ENCODE results near the gene DNAJC5. TPM values are rescaled to one million over a fixed set of nuclear protein-coding genes. Genes with fewer than 3 reads are reported as not detected.

The DNAJC5 gene
- total and polyA plus RNA-seq, 9 of the 15 experiments (the other 6 are each of a cell fraction or from before 2014, with no cell fraction given) = 0.95 to 42.8 (median 23.4) TPM

DNA sequence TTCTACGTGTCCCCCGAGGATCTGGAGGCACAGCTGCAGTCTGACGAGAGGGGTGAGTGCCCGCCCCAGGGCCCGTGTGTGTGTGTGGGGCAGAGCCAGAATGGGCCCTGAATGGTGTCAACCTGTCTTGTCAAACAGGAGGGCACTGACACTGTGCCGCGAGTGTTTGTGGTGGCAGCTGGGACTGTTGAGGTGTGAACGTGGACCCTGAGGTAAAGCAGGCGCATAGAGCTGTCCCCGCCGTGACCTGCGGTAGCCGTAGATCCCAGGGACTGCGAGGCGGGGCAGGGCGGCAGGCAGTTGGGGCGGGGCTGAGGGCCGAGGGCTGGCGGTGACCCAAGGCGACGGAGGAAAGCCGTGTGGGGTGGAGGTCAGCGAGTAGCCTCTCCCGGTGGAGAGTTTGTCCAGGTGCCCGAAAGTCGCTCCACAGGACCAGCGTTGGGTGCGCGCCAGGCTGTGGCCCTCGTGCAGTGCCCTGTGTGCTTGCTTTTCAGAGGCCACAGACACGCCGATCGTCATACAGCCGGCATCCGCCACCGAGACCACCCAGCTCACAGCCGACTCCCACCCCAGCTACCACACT, 36.1 kb downstream of the DNAJC5 start:
- no peak for FAIRE-seq
- intact Hi-C loops (cut with micrococcal nuclease) (no loop called here), in situ Hi-C loops (cut with MboI) (no loop called here)
- Histone ChIP-seq H3K27me3 (ENCODE audit: control insufficient read depth in 2 of 2, insufficient read depth in 2 of 2, low read length in 2 of 2) (no peaks in the 10 kb centered on the region), H3K9me1 (ENCODE audit: control insufficient read depth, insufficient read depth, low read length) (no peaks in the 10 kb centered on the region), H3K36me3 (ENCODE audit: control insufficient read depth, insufficient read depth, low read length) (peaks cover 89% of the 10 kb centered on the region; the same call in 2 of the 3 replicates), H3K4me3 (no peak overlapping the region), H3K9ac (ENCODE audit: insufficient read depth in 1 of 2, low read depth in 2 of 2, low read length in 2 of 2) (peak overlapping the region in 1 of 2 experiments; percentile 78; a peak in 2 of 4 replicates), H3K9me3 (replicated peaks; ENCODE audit: control insufficient read depth, insufficient read depth, low read depth, low read length) (no peaks in the 10 kb centered on the region), H2AFZ (ENCODE audit: low read depth, low read length) (no peak overlapping the region), H3K4me1 (replicated peaks in 1 of 2; ENCODE audit: control insufficient read depth in 2 of 2, insufficient read depth in 2 of 2, low read length in 2 of 2) (peaks cover 0 to 30% of the 10 kb centered on the region in 2 experiments; a peak in 2 of 5 replicates), H3K4me2 (ENCODE audit: insufficient read depth, low read length) (no peak overlapping the region), H3K27ac (ENCODE audit: extremely low read depth, low read depth, low read length) (no peak overlapping the region), H3K79me2 (ENCODE audit: control insufficient read depth, insufficient read depth, low read length) (peaks cover 6% of the 10 kb centered on the region; the same call in 2 of the 3 replicates), H4K20me1 (replicated peaks; ENCODE audit: control insufficient read depth, insufficient read depth, low read length) (peaks cover 4% of the 10 kb centered on the region; the same call in 1 of the 2 replicates)
- TF ChIP-seq GATA2 (CRISPR knock-in tag; IDR thresholded peaks at IDR 0.05) (no peak), SMC3 (conservative IDR thresholded peaks at IDR 0.05; ENCODE audit: insufficient read depth, low read depth, low read length) (no peak), POLR2G (IDR thresholded peaks at IDR 0.05; ENCODE audit: low read depth, low read length) (peak; percentile 24), TCF7L2 (IDR thresholded peaks at IDR 0.05; ENCODE audit: low read depth, low read length) (no peak)
- 93% methylated on average over 25 of the region's 37 CpGs for WGBS (ENCODE audit: insufficient coverage, low coverage, missing lambda C conversion rate)
- BruUV-seq (replicated peaks) = no TSS peak
- ATAC-seq = no peak
- ChIA-PET CTCF (ENCODE audit: low intra/inter-chr PET ratio) (no interaction called here), POLR2A (interaction anchor here (0.6 kb wide), 1 partner anchor 280 kb away, joined by 3 read pairs; no protein-coding TSS in a partner anchor)
- DNase-seq (ENCODE audit: extremely low read depth in 1 of 4, low spot score in 3 of 4) = no peak

GRCh38 chr20:63931735-63932134, 36.8 kb downstream of the DNAJC5 start:
- ATAC-seq (no peak), DNase-seq (ENCODE audit: extremely low read depth in 1 of 4, low spot score in 3 of 4) (no peak), FAIRE-seq (no peak)
- no peak overlapping the region for H3K4me3 ChIP-seq
- H3K4me2 ChIP-seq (ENCODE audit: insufficient read depth, low read length) = no peak overlapping the region
- H3K9ac ChIP-seq (ENCODE audit: insufficient read depth in 1 of 2, low read depth in 2 of 2, low read length in 2 of 2) = no peak overlapping the region
- H2AFZ ChIP-seq (ENCODE audit: low read depth, low read length) = no peak overlapping the region
- ChIA-PET POLR2A (interaction anchor here (0.6 kb wide), 2 partner anchors 62 to 281 kb away, joined by 3 read pairs; no protein-coding TSS in a partner anchor), CTCF (ENCODE audit: low intra/inter-chr PET ratio) (no interaction called here)
- H3K4me1 ChIP-seq (replicated peaks in 1 of 2; ENCODE audit: control insufficient read depth in 2 of 2, insufficient read depth in 2 of 2, low read length in 2 of 2) = peaks cover 0 to 27% of the 10 kb centered on the region in 2 experiments; a peak in 2 of 5 replicates
- 97% methylated on average over 13 of the region's 19 CpGs for WGBS (ENCODE audit: insufficient coverage, low coverage, missing lambda C conversion rate)
- no peak overlapping the region for H3K27ac ChIP-seq (ENCODE audit: extremely low read depth, low read depth, low read length)
- no TSS peak for BruUV-seq (replicated peaks)
- TF ChIP-seq MYNN (IDR thresholded peaks at IDR 0.05) = no peak
- no peak for TF ChIP-seq MYNN (CRISPR knock-in tag; IDR thresholded peaks at IDR 0.05)
- TF ChIP-seq MXI1 (IDR thresholded peaks at IDR 0.05; ENCODE audit: low read depth, low read length) = no peak
- TF ChIP-seq POLR2H (tag; IDR thresholded peaks at IDR 0.05; ENCODE audit: low read depth) = no peak
- no peak for TF ChIP-seq NCOR1 (IDR thresholded peaks at IDR 0.05)
- TF ChIP-seq ARID3A (IDR thresholded peaks at IDR 0.05; ENCODE audit: borderline replicate concordance, low read depth, low read length) = no peak
- no peaks in the 10 kb centered on the region; the same call in 2 of the 3 replicates for H3K79me2 ChIP-seq (ENCODE audit: control insufficient read depth, insufficient read depth, low read length)
- H3K27me3 ChIP-seq (ENCODE audit: control insufficient read depth in 2 of 2, insufficient read depth in 2 of 2, low read length in 2 of 2) = no peaks in the 10 kb centered on the region
- in situ Hi-C loops (cut with MboI) (no loop called here), intact Hi-C loops (cut with micrococcal nuclease) (no loop called here)
- H3K9me1 ChIP-seq (ENCODE audit: control insufficient read depth, insufficient read depth, low read length) = no peaks in the 10 kb centered on the region
- peaks cover 4% of the 10 kb centered on the region; the same call in 1 of the 2 replicates for H4K20me1 ChIP-seq (replicated peaks; ENCODE audit: control insufficient read depth, insufficient read depth, low read length)
- H3K36me3 ChIP-seq (ENCODE audit: control insufficient read depth, insufficient read depth, low read length) = peaks cover 88% of the 10 kb centered on the region; the same call in 2 of the 3 replicates
- no peaks in the 10 kb centered on the region for H3K9me3 ChIP-seq (replicated peaks; ENCODE audit: control insufficient read depth, insufficient read depth, low read depth, low read length)
